AG04450 (cell line): ENCODE measurements around the gene TLR8. TPM values are rescaled to one million over a fixed set of nuclear protein-coding genes. Genes with fewer than 3 reads are reported as not detected.

Experiments
- CTCF ChIA-PET: fragments of 300-600, 350-600 bp; formaldehyde crosslinking; extraction: SDS; loops from one replicate; lab custom pipeline; 2022; ENCODE audit warnings: antibody characterized with exemption, inconsistent platforms; lab: Charles Lee
- POLR2A ChIA-PET: fragments of 350-600 bp; formaldehyde crosslinking; extraction: SDS; loops from one replicate; lab custom pipeline; 2021; ENCODE audit warnings: antibody characterized with exemption, inconsistent platforms; lab: Yijun Ruan, JAX
- DNase-seq: peaks from one replicate; pipeline ENCODE4 v3.0.0-alpha.2; 2011; ENCODE audit warnings: low read depth, low spot score
- H3K27ac ChIP-seq: one replicate; pipeline ENCODE4 v1.5.1; 2012; ENCODE audit warnings: low read depth, low read length, control low read depth
- H3K27me3 ChIP-seq: one replicate; pipeline ENCODE4 v1.6.0; 2012; ENCODE audit warnings: low read length; ENCODE audit not compliant: control insufficient read depth, insufficient read depth
- H3K4me3 ChIP-seq: 2 replicates; pipeline ENCODE4 v1.5.1; 2011; ENCODE audit warnings: mild to moderate bottlenecking, low read depth, low read length, control low read depth
- H3K9me3 ChIP-seq: 2 replicates; pipeline ENCODE4 v1.5.1; 2012; ENCODE audit warnings: low read length; ENCODE audit not compliant: control insufficient read depth, insufficient read depth
- CTCF ChIP-seq: IDR thresholded peaks from 2 replicates; pipeline ENCODE4 v1.5.1; 2011; ENCODE audit warnings: low read depth, low read length, control low read depth, inconsistent platforms
- polyA plus RNA-seq: library from polyadenylated mRNA; depleted of rRNA; stranded (reverse); fragments of >200 nt; gene quantifications from 2 replicates; pipeline ENCODE4 v1.2.3, GENCODE V29; 2011

TLR8 gene
- polyA plus RNA-seq, 1 experiment, result not detected

GRCh38 chrX:12949927-12950656 lies 43.7 kb downstream of the TLR8 start:
- ChIA-PET POLR2A (interaction anchor here (3.4 kb wide), 1 partner anchor 25 kb away, joined by 20 read pairs; the partner anchor contains the start of gene TMSB4X), CTCF (no interaction called here)
- H3K27me3 ChIP-seq, result no peaks in the 10 kb centered on the region
- TF ChIP-seq CTCF, result no peak
- H3K27ac ChIP-seq, result peak overlapping the region; percentile 86
- no peaks in the 10 kb centered on the region for H3K9me3 ChIP-seq
- DNase-seq, result peak; percentile 72
- no peak overlapping the region for H3K4me3 ChIP-seq

GRCh38 chrX:12950851-12951594 lies 44.6 kb downstream of the TLR8 start:
- TF ChIP-seq CTCF, result no peak
- H3K4me3 ChIP-seq, result no peak overlapping the region
- ChIA-PET POLR2A (interaction anchor here (3.4 kb wide), 1 partner anchor 24 kb away, joined by 20 read pairs; the partner anchor contains the start of gene TMSB4X), CTCF (no interaction called here)
- H3K9me3 ChIP-seq, result no peaks in the 10 kb centered on the region
- DNase-seq, result no peak
- no peak overlapping the region for H3K27ac ChIP-seq
- no peaks in the 10 kb centered on the region for H3K27me3 ChIP-seq

GRCh38 chrX:12951595-12951975 lies 45.2 kb downstream of the TLR8 start:
- H3K4me3 ChIP-seq, result no peak overlapping the region
- H3K9me3 ChIP-seq, result no peaks in the 10 kb centered on the region
- ChIA-PET CTCF (no interaction called here), POLR2A (interaction anchor here (3.4 kb wide), 1 partner anchor 24 kb away, joined by 20 read pairs; the partner anchor contains the start of gene TMSB4X)
- no peak for DNase-seq
- no peak overlapping the region for H3K27ac ChIP-seq
- H3K27me3 ChIP-seq, result no peaks in the 10 kb centered on the region
- TF ChIP-seq CTCF, result no peak

GRCh38 chrX:12953420-12953819 lies 47.0 kb downstream of the TLR8 start:
- ChIA-PET CTCF (no interaction called here), POLR2A (no interaction called here)

More at GRCh38 chrX:12953420-12953819, 47.0 kb downstream of the TLR8 start:
- H3K27ac ChIP-seq, result no peak overlapping the region
- no peaks in the 10 kb centered on the region for H3K9me3 ChIP-seq
- TF ChIP-seq CTCF, result no peak
- no peak for DNase-seq
- no peak overlapping the region for H3K4me3 ChIP-seq
- no peaks in the 10 kb centered on the region for H3K27me3 ChIP-seq
